Stimulated activated naive CD8-positive, alpha-beta T cell treated with anti-CD3 and anti-CD28 coated beads, Interleukin-15, Interleukin-2, amounts not matched to agents 100 ng/mL and 50 ng/mL, for 24 hours (primary cell): ENCODE results near the gene MUC4.
"Not testable (repeated sequence)": the region's sequence is repeated elsewhere in the genome, so short reads cannot be mapped to it uniquely, and the experiment has no call there.

Source experiments
- H3K27ac Mint-ChIP-seq: one replicate; pipeline ENCODE4 v1.8.0; 2021; ENCODE audit warnings: mild to moderate bottlenecking, mixed read lengths
- H3K27me3 Mint-ChIP-seq: one replicate; pipeline ENCODE4 v1.8.0; 2021; ENCODE audit warnings: mixed read lengths
- H3K36me3 Mint-ChIP-seq: one replicate; pipeline ENCODE4 v1.8.0; 2021; ENCODE audit warnings: low read depth, mixed read lengths
- H3K4me1 Mint-ChIP-seq: one replicate; pipeline ENCODE4 v1.8.0; 2021; ENCODE audit warnings: low read depth, mixed read lengths
- H3K4me3 Mint-ChIP-seq: one replicate; pipeline ENCODE4 v1.8.0; 2021; ENCODE audit warnings: mild to moderate bottlenecking, mixed read lengths
- H3K9me3 Mint-ChIP-seq: one replicate; pipeline ENCODE4 v1.8.0; 2021; ENCODE audit warnings: mixed read lengths

Gene MUC4

DNA sequence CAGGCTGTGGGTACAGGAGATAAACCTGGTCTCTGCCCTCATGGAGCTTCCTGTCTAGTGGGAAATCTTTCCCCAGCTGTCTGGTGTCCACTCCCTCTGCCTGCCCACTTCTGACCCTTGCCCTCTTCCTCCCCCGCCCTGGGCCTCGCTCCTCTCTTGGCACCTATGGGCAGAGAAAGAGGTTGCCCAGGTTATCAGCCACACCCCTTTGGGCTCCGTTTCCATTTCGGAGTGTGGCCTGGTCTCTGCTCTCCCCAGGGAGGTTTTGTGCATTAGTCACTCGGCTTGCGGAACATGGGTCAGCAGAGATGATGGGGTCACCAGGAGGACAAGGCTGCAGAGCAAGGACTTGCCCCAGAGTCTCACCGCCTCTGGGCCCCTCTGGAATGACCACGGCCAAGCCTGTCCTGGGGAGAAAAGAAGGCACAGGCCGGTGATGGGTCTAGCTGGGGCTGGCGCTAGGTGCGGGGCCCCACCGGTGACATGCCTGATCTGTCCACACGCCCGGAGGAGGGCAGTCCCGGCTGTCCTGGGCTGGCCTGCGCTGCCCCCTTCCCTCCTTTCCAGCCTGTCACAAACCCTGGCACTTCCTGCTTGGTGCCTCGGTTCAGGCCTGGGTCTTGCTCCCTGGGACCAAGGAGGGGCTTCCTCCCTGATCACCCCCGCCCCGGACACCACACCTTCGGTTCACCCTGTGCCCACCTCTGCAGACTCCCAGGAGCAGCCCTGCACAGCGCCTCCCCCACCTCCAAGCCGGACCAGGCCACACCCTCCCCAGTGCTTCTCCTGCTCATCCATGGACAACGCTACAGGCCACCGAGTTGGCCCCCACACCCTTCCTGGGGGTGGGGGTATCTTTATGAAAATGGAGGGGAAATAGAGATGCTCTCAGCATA lies 35.6 kb upstream of the MUC4 start:
- no peaks in the 10 kb centered on the region for H3K36me3 Mint-ChIP-seq
- no peaks in the 10 kb centered on the region for H3K9me3 Mint-ChIP-seq
- H3K27ac Mint-ChIP-seq, result no peak overlapping the region
- H3K4me1 Mint-ChIP-seq, result peaks cover 4% of the 10 kb centered on the region
- H3K4me3 Mint-ChIP-seq, result no peak overlapping the region
- H3K27me3 Mint-ChIP-seq, result peaks cover 4% of the 10 kb centered on the region

DNA sequence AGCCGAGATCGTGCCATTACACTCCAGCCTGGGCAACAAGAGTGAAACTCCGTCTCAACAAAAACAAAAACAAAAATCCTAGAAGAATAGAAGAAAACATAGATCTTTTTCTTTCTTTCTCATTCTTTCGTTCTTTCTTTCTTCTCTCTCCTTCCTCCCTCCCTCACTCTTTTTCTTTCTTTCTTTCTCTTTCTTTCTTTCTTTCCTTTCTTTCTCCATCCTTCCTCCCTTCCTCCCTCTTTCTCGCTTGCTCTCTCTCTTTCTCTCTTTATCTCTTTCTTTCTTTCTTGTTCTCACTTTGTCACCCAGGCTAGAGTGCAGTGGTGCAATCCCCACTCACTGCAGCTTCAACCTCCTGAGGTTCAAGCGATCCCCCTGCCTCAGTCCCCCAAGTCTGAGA lies 33.8 kb upstream of the MUC4 start:
- H3K9me3 Mint-ChIP-seq, result no peaks in the 10 kb centered on the region
- H3K4me3 Mint-ChIP-seq, result no peak overlapping the region
- H3K36me3 Mint-ChIP-seq, result no peaks in the 10 kb centered on the region
- no peaks in the 10 kb centered on the region for H3K27me3 Mint-ChIP-seq
- no peaks in the 10 kb centered on the region for H3K4me1 Mint-ChIP-seq
- peak overlapping the region; percentile 4 for H3K27ac Mint-ChIP-seq

DNA sequence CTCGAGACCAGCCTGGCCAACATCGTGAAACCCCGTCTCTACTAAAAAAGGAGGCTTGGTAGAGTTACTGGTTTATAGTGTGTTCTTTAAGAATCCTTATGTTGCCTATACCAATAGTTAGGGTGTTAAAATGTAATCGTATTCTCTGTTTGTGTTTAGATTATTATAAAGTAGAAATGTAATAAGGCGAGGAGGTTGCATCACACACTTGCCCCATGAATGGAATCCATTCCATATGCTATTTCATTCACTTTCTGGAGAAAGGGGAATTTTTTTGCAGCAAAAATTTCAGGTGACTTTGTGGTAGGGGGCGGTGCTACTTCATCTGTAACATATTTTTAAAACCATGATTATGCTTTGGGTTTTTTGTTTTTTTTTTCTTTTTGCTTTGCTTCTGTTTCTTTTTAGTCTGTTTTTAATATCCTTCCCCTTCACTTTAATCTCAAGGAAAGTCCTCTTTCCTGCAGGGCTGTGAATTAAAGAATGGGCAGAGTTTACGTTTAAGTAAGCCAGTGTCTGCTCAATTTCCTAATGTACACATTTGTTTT lies 33.0 kb upstream of the MUC4 start:
- no peaks in the 10 kb centered on the region for H3K4me1 Mint-ChIP-seq
- H3K9me3 Mint-ChIP-seq, result no peaks in the 10 kb centered on the region
- no peak overlapping the region for H3K4me3 Mint-ChIP-seq
- H3K27me3 Mint-ChIP-seq, result no peaks in the 10 kb centered on the region
- no peaks in the 10 kb centered on the region for H3K36me3 Mint-ChIP-seq
- H3K27ac Mint-ChIP-seq, result no peak overlapping the region

DNA sequence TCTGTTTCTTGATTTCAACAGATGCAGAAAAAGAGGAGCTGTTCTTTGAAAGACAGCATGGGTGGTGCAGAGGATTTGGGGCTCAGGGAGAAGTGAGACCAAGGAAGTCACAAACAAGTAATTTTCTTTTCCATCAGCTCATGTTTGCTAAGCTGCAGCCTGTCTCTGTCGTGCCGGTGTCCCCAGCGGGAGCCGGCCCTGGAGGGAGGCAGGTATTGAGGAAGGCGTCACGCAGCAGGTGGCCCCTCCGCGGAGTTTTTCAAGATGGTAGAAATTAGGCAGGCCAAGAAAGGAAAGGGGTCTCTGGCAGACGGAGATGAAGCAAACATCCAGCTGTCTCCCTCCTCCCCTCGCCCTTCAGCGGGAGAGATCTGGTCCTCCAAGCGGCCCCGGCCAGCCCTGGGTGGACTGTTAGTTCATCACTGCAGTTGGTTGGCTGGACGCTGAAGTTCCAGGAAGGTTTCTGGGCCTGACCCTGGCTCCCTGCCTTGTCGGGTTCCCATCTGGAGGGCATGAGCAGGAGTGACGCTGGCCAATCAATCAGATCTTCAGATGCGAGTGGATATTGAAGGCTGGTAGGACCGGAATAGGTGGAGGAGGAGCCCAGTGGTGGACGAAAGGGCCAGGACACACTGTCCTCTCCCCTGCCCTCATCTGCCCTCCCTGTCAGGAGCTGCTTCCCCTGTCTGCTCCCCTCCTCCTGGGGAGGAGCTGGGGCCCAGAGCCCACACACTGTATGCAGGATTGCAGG lies 27.7 kb upstream of the MUC4 start:
- Mint-ChIP-seq H3K9me3 (no peaks in the 10 kb centered on the region), H3K4me1 (no peaks in the 10 kb centered on the region), H3K36me3 (no peaks in the 10 kb centered on the region), H3K27ac (no peak overlapping the region), H3K27me3 (no peaks in the 10 kb centered on the region), H3K4me3 (no peak overlapping the region)

DNA sequence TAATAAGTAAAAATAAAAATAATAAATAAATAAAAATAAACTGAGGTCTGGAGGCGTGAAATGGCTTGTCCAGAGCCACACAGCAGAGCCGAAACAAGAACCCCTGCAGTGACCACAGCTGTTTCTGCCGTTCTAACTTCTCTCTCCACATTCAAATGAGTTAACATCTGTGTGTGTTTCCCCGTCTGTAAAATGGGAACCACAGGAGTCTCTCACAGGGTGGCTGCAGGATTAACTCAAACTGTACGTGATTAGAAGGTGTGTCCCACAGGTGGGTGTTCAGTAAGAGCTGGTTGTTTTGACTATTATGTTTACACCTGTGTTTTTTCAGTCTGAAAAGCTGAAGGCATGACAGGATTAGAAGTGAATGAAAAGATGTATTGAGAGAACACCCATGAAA lies 27.0 kb upstream of the MUC4 start:
- Mint-ChIP-seq H3K4me1 (no peaks in the 10 kb centered on the region), H3K4me3 (no peak overlapping the region), H3K27me3 (no peaks in the 10 kb centered on the region), H3K9me3 (no peaks in the 10 kb centered on the region), H3K27ac (no peak overlapping the region), H3K36me3 (no peaks in the 10 kb centered on the region)

DNA sequence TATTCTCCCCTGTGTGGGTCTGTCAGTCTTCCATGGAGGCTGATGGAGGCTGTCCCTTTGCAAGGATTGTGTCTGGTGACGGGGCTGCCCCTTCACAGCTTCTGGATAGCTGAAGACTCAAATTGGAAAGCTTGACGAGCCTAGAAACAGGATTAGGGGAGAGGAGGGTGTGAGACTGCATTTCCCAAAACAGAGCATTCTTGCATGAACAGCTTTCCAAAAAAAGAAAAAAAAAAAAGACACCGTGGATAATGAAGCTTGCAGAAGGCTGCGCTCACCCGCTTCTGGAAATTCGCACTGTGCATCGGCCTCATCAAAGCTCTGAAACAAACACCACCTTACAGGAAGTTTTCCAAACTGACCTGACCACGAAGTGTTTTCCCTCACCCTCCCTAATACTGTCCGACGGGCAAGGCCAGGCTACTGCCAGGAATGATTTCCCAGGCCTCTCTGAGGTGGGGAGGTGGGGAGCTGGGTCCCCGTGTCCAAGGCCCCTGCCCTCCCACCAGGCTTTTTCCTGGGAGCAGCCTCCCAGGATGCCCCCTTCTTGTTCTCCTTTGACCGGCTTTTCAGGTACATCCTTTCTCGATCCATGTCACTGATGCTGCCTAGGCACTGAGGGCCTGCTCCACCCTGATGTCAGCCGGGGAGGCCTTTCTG lies 24.9 kb upstream of the MUC4 start:
- H3K4me1 Mint-ChIP-seq, result no peaks in the 10 kb centered on the region
- H3K27ac Mint-ChIP-seq, result no peak overlapping the region
- H3K9me3 Mint-ChIP-seq, result no peaks in the 10 kb centered on the region
- H3K36me3 Mint-ChIP-seq, result no peaks in the 10 kb centered on the region
- no peak overlapping the region for H3K4me3 Mint-ChIP-seq
- H3K27me3 Mint-ChIP-seq, result no peaks in the 10 kb centered on the region

DNA sequence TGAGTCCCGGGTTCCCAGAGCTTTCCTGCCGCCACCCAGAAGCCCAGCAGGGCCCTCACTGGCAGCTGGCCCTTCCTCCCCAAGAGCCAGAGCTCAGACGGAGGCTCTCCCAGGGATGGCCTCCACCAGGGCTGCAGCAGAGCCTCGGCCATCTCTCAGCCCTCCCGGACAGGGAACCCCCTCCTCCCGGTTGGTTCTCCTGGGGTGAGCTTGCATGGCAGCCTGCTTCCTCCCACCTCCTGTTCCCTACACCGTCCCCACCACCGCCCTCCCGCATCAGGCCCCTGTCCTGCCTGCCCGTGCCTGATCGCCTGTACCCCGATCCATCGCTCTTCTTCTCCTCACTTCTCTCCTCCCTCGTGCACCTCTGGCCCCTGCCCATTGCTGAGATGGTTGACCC lies 24.1 kb upstream of the MUC4 start:
- Mint-ChIP-seq H3K4me1 (no peaks in the 10 kb centered on the region), H3K36me3 (no peaks in the 10 kb centered on the region), H3K27me3 (no peaks in the 10 kb centered on the region), H3K4me3 (no peak overlapping the region), H3K9me3 (no peaks in the 10 kb centered on the region), H3K27ac (no peak overlapping the region)

DNA sequence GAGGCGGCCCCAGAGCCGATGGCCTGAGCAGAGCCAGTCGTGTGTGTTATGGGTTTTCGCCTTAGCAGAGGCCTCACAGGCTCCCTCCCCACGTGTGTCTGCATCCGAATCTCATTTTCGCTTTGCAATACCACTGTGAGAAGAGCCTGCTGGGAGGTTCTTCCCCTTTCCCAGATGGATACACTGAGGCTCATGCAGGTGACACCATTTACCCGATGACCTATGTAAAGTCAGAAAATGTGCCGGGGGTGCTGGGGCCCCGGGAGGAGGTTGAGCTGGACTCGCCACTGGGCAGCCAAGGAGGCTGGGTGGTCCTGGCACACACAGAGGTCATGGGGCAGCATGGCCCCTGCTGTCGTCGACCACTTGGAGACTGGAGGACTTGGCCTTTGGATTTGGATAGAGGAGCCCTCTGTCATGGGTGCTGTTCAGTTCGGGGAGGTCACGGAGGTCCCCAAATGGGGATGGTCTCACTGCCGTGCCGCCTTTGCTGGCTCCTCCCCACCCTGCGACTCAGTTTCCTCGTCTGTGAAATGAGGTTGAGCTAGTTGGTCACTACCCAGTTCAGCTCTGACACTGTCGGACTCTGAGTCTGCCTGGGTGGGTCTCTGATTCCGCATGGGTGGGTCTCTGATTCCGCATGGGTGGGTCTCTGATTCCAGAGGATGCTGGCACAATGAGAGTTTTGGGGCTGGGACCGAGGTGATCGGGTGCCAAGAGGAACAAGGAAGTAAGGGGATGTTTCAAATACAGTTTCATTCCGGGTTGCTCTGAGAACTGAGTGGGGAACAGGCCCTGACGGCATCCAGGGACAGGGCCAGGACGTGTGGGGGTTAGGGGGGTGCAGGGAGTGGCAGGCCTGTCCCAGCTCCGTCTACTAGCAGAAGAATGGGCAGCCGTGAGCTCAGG lies 23.2 kb upstream of the MUC4 start:
- Mint-ChIP-seq H3K4me1 (no peaks in the 10 kb centered on the region), H3K4me3 (no peak overlapping the region), H3K27ac (no peak overlapping the region), H3K36me3 (no peaks in the 10 kb centered on the region), H3K27me3 (no peaks in the 10 kb centered on the region), H3K9me3 (no peaks in the 10 kb centered on the region)

DNA sequence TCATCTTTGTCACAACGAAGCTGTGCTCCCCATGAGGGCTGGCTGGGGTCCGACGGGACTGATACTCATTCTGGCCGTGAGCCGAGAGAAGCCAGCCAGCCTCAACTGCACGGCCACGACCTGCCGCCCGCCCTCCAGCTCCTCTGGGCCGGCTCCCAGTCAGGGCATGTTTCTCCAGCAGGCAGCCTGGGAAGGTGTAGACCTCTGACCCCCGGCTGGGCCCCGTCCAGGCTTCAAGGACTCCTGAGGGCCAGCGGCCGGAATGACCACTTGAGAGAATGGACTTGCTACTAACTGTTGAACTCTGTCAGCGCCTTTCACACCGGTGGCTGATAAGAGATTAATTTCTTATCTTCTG lies 18.1 kb upstream of the MUC4 start:
- H3K9me3 Mint-ChIP-seq, result no peaks in the 10 kb centered on the region
- no peaks in the 10 kb centered on the region for H3K27me3 Mint-ChIP-seq
- H3K27ac Mint-ChIP-seq, result no peak overlapping the region
- no peak overlapping the region for H3K4me3 Mint-ChIP-seq
- no peaks in the 10 kb centered on the region for H3K36me3 Mint-ChIP-seq
- no peaks in the 10 kb centered on the region for H3K4me1 Mint-ChIP-seq

DNA sequence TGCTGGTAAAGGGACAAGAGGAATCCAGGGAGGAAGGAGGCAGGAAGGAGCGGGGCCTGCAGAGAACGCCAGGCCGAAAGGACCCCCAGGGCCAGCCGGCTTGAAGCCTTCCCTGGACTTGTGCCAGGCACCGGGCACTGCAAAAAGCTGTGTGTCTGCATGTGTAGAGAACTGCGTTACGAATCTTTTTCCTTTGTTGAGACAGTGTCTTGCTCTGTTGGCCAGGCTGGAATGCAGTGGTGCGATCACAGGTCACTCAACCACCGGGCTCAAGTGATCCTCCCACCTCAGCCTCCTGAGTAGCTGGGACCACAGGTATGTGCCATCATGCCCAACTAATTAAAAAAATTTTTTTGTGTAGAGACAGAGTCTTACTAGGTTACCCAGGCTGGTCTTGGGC lies 17.0 kb upstream of the MUC4 start:
- Mint-ChIP-seq H3K9me3 (no peaks in the 10 kb centered on the region), H3K27me3 (peaks cover under 1% of the 10 kb centered on the region), H3K4me3 (no peak overlapping the region), H3K27ac (no peak overlapping the region), H3K4me1 (no peaks in the 10 kb centered on the region), H3K36me3 (no peaks in the 10 kb centered on the region)

DNA sequence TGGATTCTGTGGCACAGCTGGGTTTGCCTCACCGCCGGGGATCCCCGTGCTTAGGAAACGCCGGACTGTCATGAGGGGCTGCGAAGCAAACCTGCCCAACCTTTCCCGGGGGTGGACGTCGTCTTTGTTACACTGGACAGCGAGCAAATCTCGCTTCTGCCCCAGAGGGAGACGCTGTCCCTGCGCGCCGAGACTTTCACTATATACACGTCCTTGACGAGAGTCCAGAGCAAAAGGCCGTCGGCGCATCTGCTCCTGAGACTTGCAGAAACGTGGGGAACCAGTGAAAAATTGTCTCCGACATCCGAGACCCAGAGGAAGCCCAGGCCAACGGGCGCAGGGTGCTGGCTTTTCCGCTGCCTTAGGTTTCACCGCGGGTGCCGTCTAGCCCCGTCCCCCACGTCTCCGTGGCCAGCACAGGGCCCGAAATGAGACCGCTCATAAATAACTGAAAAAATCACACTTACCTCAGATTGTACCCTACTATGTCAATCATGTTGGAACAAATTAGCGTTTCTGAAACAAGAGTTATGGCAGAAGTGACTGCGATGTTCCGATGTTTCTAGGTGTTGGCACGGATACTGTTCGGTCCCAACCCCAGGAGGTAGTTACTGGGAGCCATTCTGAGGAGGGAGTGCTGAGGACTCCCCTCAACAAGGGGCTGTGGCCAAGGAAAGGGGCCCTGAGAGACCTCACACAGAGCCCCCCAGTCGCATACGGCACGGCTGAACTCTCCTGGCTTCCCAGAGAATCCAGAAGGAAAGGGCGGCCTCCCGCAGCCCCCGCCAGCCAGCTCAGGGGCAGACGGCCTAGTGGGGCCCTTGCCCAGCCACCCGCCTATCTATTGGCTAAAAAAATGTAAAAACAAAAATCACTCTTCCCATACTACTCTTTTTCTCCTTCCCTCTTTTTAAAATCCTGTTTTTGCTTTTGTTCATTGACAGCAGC lies 14.4 kb upstream of the MUC4 start:
- Mint-ChIP-seq H3K36me3 (no peaks in the 10 kb centered on the region), H3K27ac (no peak overlapping the region), H3K9me3 (no peaks in the 10 kb centered on the region), H3K4me1 (no peaks in the 10 kb centered on the region), H3K4me3 (no peak overlapping the region), H3K27me3 (peaks cover 4% of the 10 kb centered on the region)

DNA sequence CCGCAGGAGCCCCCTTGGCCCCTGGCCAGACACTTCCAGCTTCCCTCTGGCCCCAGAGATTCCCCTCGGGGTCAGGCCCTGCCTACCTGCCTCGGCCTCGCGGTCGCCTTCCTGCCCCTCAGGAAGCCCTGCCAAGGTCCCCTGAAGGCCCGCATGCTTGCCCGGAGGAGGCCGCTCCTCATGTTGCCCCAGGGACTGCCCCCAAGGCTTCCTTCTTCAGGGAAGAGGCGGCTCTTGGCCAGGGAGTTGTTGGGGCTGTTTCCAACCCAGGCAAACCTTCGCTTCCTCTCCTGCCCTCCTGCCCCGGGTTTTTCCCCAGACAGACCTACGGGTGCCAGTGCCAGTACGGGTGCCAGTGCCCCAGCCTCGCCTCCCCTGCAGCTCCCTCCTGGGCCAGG lies 13.5 kb upstream of the MUC4 start:
- no peaks in the 10 kb centered on the region for H3K36me3 Mint-ChIP-seq
- no peaks in the 10 kb centered on the region for H3K9me3 Mint-ChIP-seq
- no peak overlapping the region for H3K4me3 Mint-ChIP-seq
- no peak overlapping the region for H3K27ac Mint-ChIP-seq
- H3K27me3 Mint-ChIP-seq, result peaks cover 4% of the 10 kb centered on the region
- no peaks in the 10 kb centered on the region for H3K4me1 Mint-ChIP-seq

DNA sequence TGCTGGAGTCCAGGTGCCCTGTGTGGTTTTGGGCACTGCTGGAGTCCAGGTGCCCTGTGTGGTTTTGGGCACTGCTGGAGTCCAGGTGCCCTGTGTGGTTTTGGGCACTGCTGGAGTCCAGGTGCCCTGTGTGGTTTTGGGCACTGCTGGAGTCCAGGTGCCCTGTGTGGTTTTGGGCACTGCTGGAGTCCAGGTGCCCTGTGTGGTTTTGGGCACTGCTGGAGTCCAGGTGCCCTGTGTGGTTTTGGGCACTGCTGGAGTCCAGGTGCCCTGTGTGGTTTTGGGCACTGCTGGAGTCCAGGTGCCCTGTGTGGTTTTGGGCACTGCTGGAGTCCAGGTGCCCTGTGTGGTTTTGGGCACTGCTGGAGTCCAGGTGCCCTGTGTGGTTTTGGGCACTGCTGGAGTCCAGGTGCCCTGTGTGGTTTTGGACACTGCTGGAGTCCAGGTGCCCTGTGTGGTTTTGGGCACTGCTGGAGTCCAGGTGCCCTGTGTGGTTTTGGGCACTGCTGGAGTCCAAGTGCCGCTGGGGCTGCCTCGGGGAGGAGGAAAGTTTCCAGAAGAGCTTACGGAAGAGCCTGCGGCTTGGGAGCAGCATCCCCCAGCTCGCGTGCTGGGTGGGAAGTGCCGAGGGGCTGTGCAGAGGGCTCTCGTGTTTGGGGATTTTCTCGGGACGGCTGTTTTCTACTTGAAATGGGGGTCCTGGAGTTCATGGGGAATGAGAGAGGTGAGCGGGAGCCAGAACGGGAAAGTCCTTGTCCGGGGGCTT lies 12.9 kb upstream of the MUC4 start:
- H3K36me3 Mint-ChIP-seq, H3K27ac Mint-ChIP-seq, H3K4me1 Mint-ChIP-seq, H3K9me3 Mint-ChIP-seq, H3K27me3 Mint-ChIP-seq, H3K4me3 Mint-ChIP-seq: not testable (repeated sequence)
